Trophoblast cell (in vitro differentiated cells and primary cell): ENCODE data around the gene CDCA7L.

Experiments used
- DNase-seq, 2 donors: peaks; one replicate each; pipeline ENCODE4 v3.0.0-alpha.2; 2016
- H2AFZ ChIP-seq: 2 replicates; pipeline ENCODE4 v1.6.1; 2013; ENCODE audit warnings: low read length, moderate library complexity, mild to moderate bottlenecking; ENCODE audit not compliant: insufficient read depth, poor library complexity
- H2AK5ac ChIP-seq: 2 replicates; pipeline ENCODE4 v1.6.1; 2013; ENCODE audit warnings: mild to moderate bottlenecking, low read length
- H2BK120ac ChIP-seq: 2 replicates; pipeline ENCODE4 v1.6.1; 2013; ENCODE audit warnings: low read length, mild to moderate bottlenecking, moderate library complexity; ENCODE audit not compliant: insufficient read depth, poor library complexity
- H2BK12ac ChIP-seq: 2 replicates; pipeline ENCODE4 v1.6.1; 2013; ENCODE audit warnings: mild to moderate bottlenecking, low read length, moderate library complexity
- H2BK5ac ChIP-seq: 2 replicates; pipeline ENCODE4 v1.6.1; 2013; ENCODE audit warnings: low read length, low read depth, moderate library complexity, mild to moderate bottlenecking; ENCODE audit not compliant: poor library complexity
- H3K14ac ChIP-seq: 2 replicates; pipeline ENCODE4 v1.6.1; 2013; ENCODE audit warnings: mild to moderate bottlenecking, low read length
- H3K18ac ChIP-seq: 2 replicates; pipeline ENCODE4 v1.6.1; 2013; ENCODE audit warnings: mild to moderate bottlenecking, low read length
- H3K23ac ChIP-seq: 2 replicates; pipeline ENCODE4 v1.6.1; 2013; ENCODE audit warnings: low read length
- H3K27ac ChIP-seq: 2 replicates; pipeline ENCODE4 v1.5.1; 2013; ENCODE audit warnings: low read depth, mild to moderate bottlenecking, inconsistent platforms, low read length, moderate library complexity
- H3K27me3 ChIP-seq: 2 replicates; pipeline ENCODE4 v1.6.1; 2013; ENCODE audit warnings: inconsistent platforms, mild to moderate bottlenecking, low read length, moderate library complexity; ENCODE audit not compliant: insufficient read depth
- H3K36me3 ChIP-seq, 2 experiments: 1 replicate in 1 of 2; 2 replicates in 1 of 2; pipeline ENCODE4 v1.6.1; 2013; ENCODE audit warnings: low read length in 2 of 2, mild to moderate bottlenecking in 2 of 2, moderate library complexity in 1 of 2; ENCODE audit not compliant: insufficient read depth in 2 of 2, control insufficient read depth in 1 of 2
- H3K4ac ChIP-seq: 2 replicates; pipeline ENCODE4 v1.6.1; 2013; ENCODE audit warnings: low read depth, mild to moderate bottlenecking, low read length, moderate library complexity
- H3K4me1 ChIP-seq, 2 experiments: 1 replicate in 1 of 2; 2 replicates in 1 of 2; pipeline ENCODE4 v1.6.1; 2013; ENCODE audit warnings: low read length in 2 of 2, mild to moderate bottlenecking in 2 of 2, moderate library complexity in 1 of 2; ENCODE audit not compliant: insufficient read depth in 2 of 2, control insufficient read depth in 1 of 2
- H3K4me2 ChIP-seq: 2 replicates; pipeline ENCODE4 v1.6.1; 2013; ENCODE audit warnings: inconsistent platforms, mild to moderate bottlenecking, low read length, moderate library complexity
- H3K4me3 ChIP-seq: 2 replicates; pipeline ENCODE4 v1.5.1; 2013; ENCODE audit warnings: mild to moderate bottlenecking, low read depth, low read length, inconsistent platforms
- H3K79me1 ChIP-seq: one replicate; pipeline ENCODE4 v1.6.1; 2013; ENCODE audit warnings: low read length
- H3K79me2 ChIP-seq: 2 replicates; pipeline ENCODE4 v1.6.1; 2013; ENCODE audit warnings: low read length, mild to moderate bottlenecking; ENCODE audit not compliant: control insufficient read depth, insufficient read depth, poor library complexity
- H3K9ac ChIP-seq: 2 replicates; pipeline ENCODE4 v1.6.1; 2013; ENCODE audit warnings: mild to moderate bottlenecking, low read length
- H3K9me3 ChIP-seq: 2 replicates; pipeline ENCODE4 v1.6.1; 2013; ENCODE audit warnings: low read depth, mild to moderate bottlenecking, control low read depth, inconsistent platforms, low read length; ENCODE audit not compliant: insufficient read depth
- H4K12ac ChIP-seq: 2 replicates; pipeline ENCODE4 v1.6.1; 2013; ENCODE audit warnings: low read depth, mild to moderate bottlenecking, low read length, moderate library complexity
- H4K8ac ChIP-seq: 2 replicates; pipeline ENCODE4 v1.6.1; 2013; ENCODE audit warnings: low read depth, mild to moderate bottlenecking, low read length, moderate library complexity
- H4K91ac ChIP-seq: one replicate; pipeline ENCODE4 v1.6.1; 2013; ENCODE audit warnings: low read depth, mild to moderate bottlenecking, low read length, moderate library complexity
- WGBS: extraction: QIAGEN DNeasy Blood & Tissue Kit; methylation state at CpG from one replicate; pipeline ENCODE4 v1.1.7; 2013; ENCODE audit warnings: missing lambda C conversion rate; ENCODE audit not compliant: insufficient read length, insufficient coverage; ENCODE audit errors: extremely low coverage; 5-methylcytosine and 5-hydroxymethylcytosine counted together

The CDCA7L gene

DNA sequence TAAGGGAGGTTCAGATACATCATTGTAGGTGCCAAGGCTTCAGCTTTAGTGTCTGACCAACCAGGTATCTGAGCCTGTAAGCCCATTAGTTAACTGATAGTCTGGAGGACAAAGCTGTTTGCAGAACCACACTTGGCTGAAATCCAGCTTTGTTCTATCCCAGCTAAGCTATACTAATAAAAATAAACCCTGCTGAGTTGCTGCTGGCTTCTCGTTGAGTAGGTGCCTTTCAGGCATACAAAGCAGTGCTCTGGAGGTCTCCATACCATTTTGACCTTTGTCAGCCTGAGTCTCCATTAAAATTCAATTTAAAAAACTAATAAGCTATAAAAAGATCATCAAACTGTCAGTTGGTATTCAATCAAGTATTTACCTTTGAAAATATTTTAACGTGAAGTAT lies 22.0 kb downstream of the CDCA7L start:
- Histone ChIP-seq H3K23ac (no peak overlapping the region), H3K79me1 (no peaks in the 10 kb centered on the region), H3K4me1 (no peaks in the 10 kb centered on the region), H3K27me3 (no peaks in the 10 kb centered on the region), H3K18ac (no peak overlapping the region), H3K4ac (no peak overlapping the region), H2BK5ac (no peak overlapping the region), H3K36me3 (no peaks in the 10 kb centered on the region), H3K79me2 (no peaks in the 10 kb centered on the region), H3K14ac (no peak overlapping the region), H3K4me3 (no peak overlapping the region), H3K9me3 (no peaks in the 10 kb centered on the region), H4K12ac (no peak overlapping the region), H2AFZ (no peak overlapping the region), H2BK120ac (no peak overlapping the region), H2AK5ac (no peak overlapping the region), H4K8ac (no peak overlapping the region), H3K4me2 (no peak overlapping the region), H3K9ac (no peak overlapping the region), H4K91ac (no peak overlapping the region), H2BK12ac (no peak overlapping the region), H3K27ac (no peak overlapping the region)
- WGBS: no CpG with 5 or more reads among the region's 2 CpGs
- no peak for DNase-seq

GRCh38 chr7:21922605-21923004 lies 23.1 kb downstream of the CDCA7L start:
- Histone ChIP-seq H3K14ac (no peak overlapping the region), H3K23ac (no peak overlapping the region)

GRCh38 chr7:21920936-21921335 lies 24.8 kb downstream of the CDCA7L start:
- no peak overlapping the region for H3K4ac ChIP-seq
- H2BK12ac ChIP-seq: no peak overlapping the region
- no peak overlapping the region for H4K8ac ChIP-seq
- H3K36me3 ChIP-seq: no peaks in the 10 kb centered on the region
- H3K4me3 ChIP-seq: no peak overlapping the region
- H3K9ac ChIP-seq: no peak overlapping the region
- no peak overlapping the region for H3K23ac ChIP-seq
- H3K27ac ChIP-seq: no peak overlapping the region
- H2AFZ ChIP-seq: no peak overlapping the region
- DNase-seq: no peak
- no peaks in the 10 kb centered on the region for H3K9me3 ChIP-seq
- no peaks in the 10 kb centered on the region for H3K79me2 ChIP-seq
- no peak overlapping the region for H4K12ac ChIP-seq
- no peak overlapping the region for H3K18ac ChIP-seq
- no peak overlapping the region for H3K14ac ChIP-seq
- no peaks in the 10 kb centered on the region for H3K79me1 ChIP-seq
- H2BK120ac ChIP-seq: no peak overlapping the region
- H2BK5ac ChIP-seq: no peak overlapping the region
- no peaks in the 10 kb centered on the region for H3K27me3 ChIP-seq
- no peak overlapping the region for H3K4me2 ChIP-seq
- H3K4me1 ChIP-seq: no peaks in the 10 kb centered on the region
- WGBS: no CpG with 5 or more reads among the region's 3 CpGs
- H2AK5ac ChIP-seq: no peak overlapping the region
- no peak overlapping the region for H4K91ac ChIP-seq

More at GRCh38 chr7:21922605-21923004, 23.1 kb downstream of the CDCA7L start:
- H4K91ac ChIP-seq: no peak overlapping the region
- H3K27me3 ChIP-seq: no peaks in the 10 kb centered on the region
- DNase-seq: no peak
- no peak overlapping the region for H3K27ac ChIP-seq
- no peak overlapping the region for H2BK12ac ChIP-seq
- no peak overlapping the region for H4K12ac ChIP-seq
- no peak overlapping the region for H2BK5ac ChIP-seq
- WGBS: no CpG with 5 or more reads among the region's 5 CpGs
- no peak overlapping the region for H3K4me3 ChIP-seq
- H3K4me2 ChIP-seq: no peak overlapping the region
- no peak overlapping the region for H2AFZ ChIP-seq
- no peaks in the 10 kb centered on the region for H3K9me3 ChIP-seq
- no peak overlapping the region for H3K9ac ChIP-seq
- H4K8ac ChIP-seq: no peak overlapping the region
- H3K79me1 ChIP-seq: no peaks in the 10 kb centered on the region
- H2BK120ac ChIP-seq: no peak overlapping the region
- H3K79me2 ChIP-seq: no peaks in the 10 kb centered on the region
- H3K18ac ChIP-seq: no peak overlapping the region
- H3K36me3 ChIP-seq: no peaks in the 10 kb centered on the region
- no peak overlapping the region for H2AK5ac ChIP-seq
- H3K4ac ChIP-seq: no peak overlapping the region
- no peaks in the 10 kb centered on the region for H3K4me1 ChIP-seq

DNA sequence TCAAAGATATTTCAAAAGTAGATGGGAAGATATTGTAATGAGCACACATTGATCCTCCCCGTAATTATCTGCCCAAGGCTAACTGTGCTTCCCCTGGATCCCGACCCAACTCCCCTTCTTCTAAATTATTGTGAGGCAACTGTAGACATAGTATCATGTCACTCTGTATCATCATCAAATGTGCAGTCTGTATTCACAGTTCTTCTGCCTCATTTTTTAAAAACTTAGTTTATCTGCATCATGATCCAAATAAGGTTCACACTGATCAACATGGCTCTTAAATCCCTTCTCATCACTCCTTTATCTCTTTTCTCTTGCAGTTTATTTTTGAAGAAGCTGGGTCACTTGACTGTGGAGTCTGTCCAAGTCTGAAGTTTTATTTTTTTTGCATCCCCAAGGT lies 27.5 kb downstream of the CDCA7L start:
- Histone ChIP-seq H3K14ac (no peak overlapping the region), H3K9me3 (peaks cover 2% of the 10 kb centered on the region)

More for the DNA sequence above, 27.5 kb downstream of the CDCA7L start:
- no peak overlapping the region for H3K4me2 ChIP-seq
- H3K18ac ChIP-seq: no peak overlapping the region
- H2BK12ac ChIP-seq: no peak overlapping the region
- DNase-seq: no peak
- no peaks in the 10 kb centered on the region for H3K27me3 ChIP-seq
- no peak overlapping the region for H2BK5ac ChIP-seq
- no peak overlapping the region for H3K4ac ChIP-seq
- H3K4me3 ChIP-seq: no peak overlapping the region
- no peaks in the 10 kb centered on the region for H3K79me2 ChIP-seq
- H3K79me1 ChIP-seq: no peaks in the 10 kb centered on the region
- H3K36me3 ChIP-seq: no peaks in the 10 kb centered on the region
- H4K12ac ChIP-seq: no peak overlapping the region
- H3K27ac ChIP-seq: no peak overlapping the region
- no peak overlapping the region for H2BK120ac ChIP-seq
- H3K23ac ChIP-seq: no peak overlapping the region
- no peak overlapping the region for H4K8ac ChIP-seq
- H3K4me1 ChIP-seq: no peaks in the 10 kb centered on the region
- no peak overlapping the region for H3K9ac ChIP-seq
- no peak overlapping the region for H4K91ac ChIP-seq
- H2AK5ac ChIP-seq: no peak overlapping the region
- no CpG with 5 or more reads among the region's 2 CpGs for WGBS
- H2AFZ ChIP-seq: no peak overlapping the region
